Measurements from ENCODE around the gene OBI1. TPM values are rescaled to one million over a fixed set of nuclear protein-coding genes. Genes with fewer than 3 reads are reported as not detected.
A peak's percentile ranks its signal among the peaks of the same experiment; 100 is the strongest.

The OBI1 gene
- total and polyA plus RNA-seq, 2 donors (not counting 3 experiments of a cell fraction or from before 2014, with no cell fraction given) = 5.0 to 16.1 TPM

- H3K4me1 ChIP-seq (ENCODE audit: control insufficient read depth, extremely low read depth, insufficient read depth, low read length) = peaks cover 19% of the 10 kb centered on the region
- TF ChIP-seq FOS (IDR thresholded peaks at IDR 0.05; ENCODE audit: borderline replicate concordance, insufficient read depth, low read length) (peak; percentile 26), GATA2 (IDR thresholded peaks at IDR 0.05; ENCODE audit: insufficient read depth, insufficient read length, low read depth, low read length) (peak; percentile 61), POLR2A (IDR thresholded peaks at IDR 0.05; ENCODE audit: low read depth, low read length) (no peak)
- dilution Hi-C loops (cut with MboI; ENCODE audit: extremely low pct_ligation_motif_present, low sequenced_read_pairs) = no loop called here
- intact Hi-C loops (cut with micrococcal nuclease) = no loop called here
- FAIRE-seq = peak; percentile 76
- H3K27ac ChIP-seq (ENCODE audit: insufficient read depth, low read depth, low read length) = no peak overlapping the region
- peak overlapping the region; percentile 17 for H3K4me2 ChIP-seq (ENCODE audit: insufficient read depth, low read length)
- H3K9me3 ChIP-seq (replicated peaks; ENCODE audit: control insufficient read depth, insufficient read depth, low read length) = no peaks in the 10 kb centered on the region
- no peak overlapping the region for H3K4me3 ChIP-seq (replicated peaks in 1 of 3; ENCODE audit: insufficient read depth in 1 of 3, low read depth in 1 of 3, low read length in 3 of 3)
- no TSS peak for BruUV-seq (replicated peaks)
- ChIA-PET POLR2A (no interaction called here), CTCF (interaction anchor here (1.3 kb wide), 1 partner anchor 39 kb away, joined by 3 read pairs; no protein-coding TSS in a partner anchor)
- no peaks in the 10 kb centered on the region for H3K79me2 ChIP-seq (ENCODE audit: control insufficient read depth, insufficient read depth, low read length)
- peak; percentile 40 for DNase-seq (ENCODE audit: low read depth, low spot score)
- no peaks in the 10 kb centered on the region for H4K20me1 ChIP-seq (replicated peaks; ENCODE audit: control insufficient read depth, extremely low read depth, insufficient read depth, low read length)
- no peaks in the 10 kb centered on the region for H3K27me3 ChIP-seq (ENCODE audit: control insufficient read depth in 2 of 2, insufficient read depth in 2 of 2, low read length in 2 of 2)
- no peak overlapping the region for H3K9ac ChIP-seq (replicated peaks; ENCODE audit: extremely low read depth, insufficient read depth, low read length)
- H2AFZ ChIP-seq (ENCODE audit: low read depth, low read length) = no peak overlapping the region
- H3K36me3 ChIP-seq (ENCODE audit: control insufficient read depth in 2 of 2, extremely low read depth in 1 of 2, insufficient read depth in 2 of 2, low read length in 2 of 2) = no peaks in the 10 kb centered on the region
- H3K9me1 ChIP-seq (replicated peaks; ENCODE audit: control insufficient read depth, extremely low read depth, insufficient read depth, low read length) = no peaks in the 10 kb centered on the region
Measured at GRCh38 chr13:78701383-78701782, 42.4 kb upstream of the OBI1 start.

GRCh38 chr13:78700121-78700910 lies 41.4 kb upstream of the OBI1 start:
- Histone ChIP-seq H3K36me3 (ENCODE audit: control insufficient read depth in 2 of 2, extremely low read depth in 1 of 2, insufficient read depth in 2 of 2, low read length in 2 of 2) (no peaks in the 10 kb centered on the region), H3K4me3 (replicated peaks in 1 of 3; ENCODE audit: insufficient read depth in 1 of 3, low read depth in 1 of 3, low read length in 3 of 3) (no peak overlapping the region), H3K4me1 (ENCODE audit: control insufficient read depth, extremely low read depth, insufficient read depth, low read length) (peaks cover 19% of the 10 kb centered on the region), H3K4me2 (ENCODE audit: insufficient read depth, low read length) (peak overlapping the region; percentile 42), H3K9me1 (replicated peaks; ENCODE audit: control insufficient read depth, extremely low read depth, insufficient read depth, low read length) (no peaks in the 10 kb centered on the region), H3K27me3 (ENCODE audit: control insufficient read depth in 2 of 2, insufficient read depth in 2 of 2, low read length in 2 of 2) (no peaks in the 10 kb centered on the region), H4K20me1 (replicated peaks; ENCODE audit: control insufficient read depth, extremely low read depth, insufficient read depth, low read length) (no peaks in the 10 kb centered on the region), H3K9me3 (replicated peaks; ENCODE audit: control insufficient read depth, insufficient read depth, low read length) (no peaks in the 10 kb centered on the region), H3K27ac (ENCODE audit: insufficient read depth, low read depth, low read length) (no peak overlapping the region), H3K9ac (replicated peaks; ENCODE audit: extremely low read depth, insufficient read depth, low read length) (no peak overlapping the region), H3K79me2 (ENCODE audit: control insufficient read depth, insufficient read depth, low read length) (no peaks in the 10 kb centered on the region), H2AFZ (ENCODE audit: low read depth, low read length) (no peak overlapping the region)
- DNase-seq (ENCODE audit: low read depth, low spot score) = peak; percentile 90
- CTCF ChIA-PET = interaction anchor here (1.4 kb wide), 1 partner anchor 11 kb away, joined by 6 read pairs; no protein-coding TSS in a partner anchor
- TF ChIP-seq FOS (IDR thresholded peaks at IDR 0.05; ENCODE audit: borderline replicate concordance, insufficient read depth, low read length) (no peak), GATA2 (IDR thresholded peaks at IDR 0.05; ENCODE audit: insufficient read depth, insufficient read length, low read depth, low read length) (peak; percentile 78), JUN (IDR thresholded peaks at IDR 0.05; ENCODE audit: borderline replicate concordance, insufficient read depth, insufficient read length, low read depth) (peak; percentile 27)
- dilution Hi-C loops (cut with MboI; ENCODE audit: extremely low pct_ligation_motif_present, low sequenced_read_pairs) = no loop called here
- peak; percentile 93 for FAIRE-seq
- intact Hi-C loops (cut with micrococcal nuclease) = no loop called here
- BruUV-seq (replicated peaks) = no TSS peak
- POLR2A ChIA-PET = no interaction called here
